HEK293 (cell line): Measurements from ENCODE around the gene STC2.

ENCODE experiments used
- BCL11B ChIP-seq: fragments of 450-650 bp; formaldehyde crosslinking; IDR thresholded peaks from 2 replicates; pipeline ENCODE4 v1.5.1; 2016; ENCODE audit warnings: low read depth, missing biosample characterization, missing genetic modification characterization
- GLIS1 ChIP-seq: fragments of 450-650 bp; formaldehyde crosslinking; IDR thresholded peaks from 2 replicates; pipeline ENCODE4 v1.5.1; 2016; ENCODE audit warnings: missing biosample characterization, missing genetic modification characterization
- GLIS2 ChIP-seq: fragments of 450-650 bp; formaldehyde crosslinking; IDR thresholded peaks from 2 replicates; pipeline ENCODE4 v1.5.1; 2016; ENCODE audit warnings: missing biosample characterization, missing genetic modification characterization
- HOXD13 ChIP-seq: sonication (generic); formaldehyde crosslinking; IDR thresholded peaks from 2 replicates; pipeline ENCODE4 v1.8.0; 2022; ENCODE audit warnings: missing genetic modification reagents, borderline replicate concordance
- KLF9 ChIP-seq: fragments of 450-650 bp; formaldehyde crosslinking; IDR thresholded peaks from 2 replicates; pipeline ENCODE4 v1.5.1; 2016; ENCODE audit warnings: missing biosample characterization, missing genetic modification characterization, low read depth
- MYNN ChIP-seq: fragments of 450-650 bp; formaldehyde crosslinking; IDR thresholded peaks from 2 replicates; pipeline ENCODE4 v1.5.1; 2016; ENCODE audit warnings: missing biosample characterization, missing genetic modification characterization, borderline replicate concordance
- PRDM1 ChIP-seq: fragments of 450-650 bp; formaldehyde crosslinking; IDR thresholded peaks from 2 replicates; pipeline ENCODE4; 2016; ENCODE audit warnings: missing biosample characterization, missing genetic modification characterization
- RBAK ChIP-seq: fragments of 450-650 bp; formaldehyde crosslinking; IDR thresholded peaks from 2 replicates; pipeline ENCODE4 v1.5.1; 2016; ENCODE audit warnings: missing biosample characterization, missing genetic modification characterization
- SALL2 ChIP-seq: fragments of 450-650 bp; formaldehyde crosslinking; IDR thresholded peaks from 2 replicates; pipeline ENCODE4 v1.5.0; 2017; ENCODE audit warnings: missing biosample characterization, mild to moderate bottlenecking, missing genetic modification characterization, borderline replicate concordance
- SCRT1 ChIP-seq: fragments of 450-650 bp; formaldehyde crosslinking; IDR thresholded peaks from 2 replicates; pipeline ENCODE4 v1.5.1; 2016; ENCODE audit warnings: missing biosample characterization, missing genetic modification characterization, borderline replicate concordance
- SETDB1 ChIP-seq: IDR thresholded peaks from one replicate; pipeline ENCODE4 v1.6.1; 2017; ENCODE audit warnings: mild to moderate bottlenecking, low read length, moderate library complexity, mixed read lengths; ENCODE audit not compliant: insufficient read length
- SP3 ChIP-seq: fragments of 450-650 bp; formaldehyde crosslinking; IDR thresholded peaks from 2 replicates; pipeline ENCODE4 v1.5.1; 2016; ENCODE audit warnings: missing biosample characterization, missing genetic modification characterization
- YY2 ChIP-seq: fragments of 450-650 bp; formaldehyde crosslinking; IDR thresholded peaks from 2 replicates; pipeline ENCODE4 v1.5.1; 2016; ENCODE audit warnings: missing biosample characterization, missing genetic modification characterization
- ZBTB26 ChIP-seq: fragments of 450-650 bp; formaldehyde crosslinking; optimal IDR thresholded peaks from 2 replicates; pipeline ENCODE3; 2016; ENCODE audit warnings: missing biosample characterization, mild to moderate bottlenecking, missing genetic modification characterization
- ZBTB48 ChIP-seq: fragments of 450-650 bp; formaldehyde crosslinking; IDR thresholded peaks from 2 replicates; pipeline ENCODE4 v1.5.1; 2016; ENCODE audit warnings: missing biosample characterization, missing genetic modification characterization
- ZFP69B ChIP-seq: fragments of 450-650 bp; formaldehyde crosslinking; IDR thresholded peaks from 2 replicates; pipeline ENCODE4 v1.5.1; 2016; ENCODE audit warnings: missing biosample characterization, missing genetic modification characterization
- ZNF148 ChIP-seq: fragments of 450-650 bp; formaldehyde crosslinking; IDR thresholded peaks from 2 replicates; pipeline ENCODE4 v1.5.0; 2017; ENCODE audit warnings: missing biosample characterization, missing genetic modification characterization, borderline replicate concordance
- ZNF155 ChIP-seq: fragments of 450-650 bp; formaldehyde crosslinking; IDR thresholded peaks from 2 replicates; pipeline ENCODE4 v1.5.1; 2016; ENCODE audit warnings: missing biosample characterization, missing genetic modification characterization
- ZNF223 ChIP-seq: fragments of 450-650 bp; formaldehyde crosslinking; IDR thresholded peaks from 2 replicates; pipeline ENCODE4 v1.5.1; 2016; ENCODE audit warnings: missing biosample characterization, missing genetic modification characterization
- ZNF266 ChIP-seq: fragments of 450-650 bp; formaldehyde crosslinking; IDR thresholded peaks from 2 replicates; pipeline ENCODE4 v1.5.1; 2016; ENCODE audit warnings: missing biosample characterization, missing genetic modification characterization, low read depth
- ZNF302 ChIP-seq: fragments of 450-650 bp; formaldehyde crosslinking; IDR thresholded peaks from 2 replicates; pipeline ENCODE4 v1.5.1; 2016; ENCODE audit warnings: missing biosample characterization, missing genetic modification characterization, low read depth
- ZNF404 ChIP-seq: fragments of 450-650 bp; formaldehyde crosslinking; IDR thresholded peaks from 2 replicates; pipeline ENCODE4 v1.5.1; 2017; ENCODE audit warnings: missing biosample characterization, missing genetic modification characterization
- ZNF558 ChIP-seq: fragments of 450-650 bp; formaldehyde crosslinking; IDR thresholded peaks from 2 replicates; pipeline ENCODE4 v1.5.1; 2016; ENCODE audit warnings: missing biosample characterization, missing genetic modification characterization
- ZNF571 ChIP-seq: fragments of 450-650 bp; formaldehyde crosslinking; IDR thresholded peaks from 2 replicates; pipeline ENCODE4 v1.5.0; 2017; ENCODE audit warnings: missing biosample characterization, missing genetic modification characterization
- ZNF596 ChIP-seq: fragments of 450-650 bp; IDR thresholded peaks from 2 replicates; pipeline ENCODE4 v1.5.0; 2018; ENCODE audit warnings: missing biosample characterization, mild to moderate bottlenecking, missing genetic modification characterization, moderate library complexity
- ZNF626 ChIP-seq: fragments of 450-650 bp; sonication (Bioruptor Pico); formaldehyde crosslinking; IDR thresholded peaks from 2 replicates; pipeline ENCODE4 v1.5.1; 2018; ENCODE audit warnings: missing biosample characterization, missing genetic modification characterization, inconsistent platforms
- ZNF660 ChIP-seq: fragments of 450-650 bp; IDR thresholded peaks from 2 replicates; pipeline ENCODE4 v1.5.1; 2018; ENCODE audit warnings: missing biosample characterization, mild to moderate bottlenecking, missing genetic modification characterization
- ZNF677 ChIP-seq: fragments of 450-650 bp; IDR thresholded peaks from 2 replicates; pipeline ENCODE4 v1.5.0; 2018; ENCODE audit warnings: missing biosample characterization, mild to moderate bottlenecking, missing genetic modification characterization, moderate library complexity
- ZNF768 ChIP-seq: fragments of 450-650 bp; formaldehyde crosslinking; IDR thresholded peaks from 2 replicates; pipeline ENCODE4 v1.5.1; 2018; ENCODE audit warnings: missing biosample characterization, mild to moderate bottlenecking, missing genetic modification characterization
- ZNF777 ChIP-seq: fragments of 450-650 bp; formaldehyde crosslinking; IDR thresholded peaks from 2 replicates; pipeline ENCODE4 v1.5.1; 2017; ENCODE audit warnings: missing biosample characterization, missing genetic modification characterization, borderline replicate concordance
- ZSCAN23 ChIP-seq: fragments of 450-650 bp; formaldehyde crosslinking; IDR thresholded peaks from 2 replicates; pipeline ENCODE4 v1.5.1; 2016; ENCODE audit warnings: missing biosample characterization, missing genetic modification characterization
- TF ChIP-seq, protein P1 (sequence below): fragments of 450-650 bp; formaldehyde crosslinking; IDR thresholded peaks from 2 replicates; pipeline ENCODE4 v1.5.1; 2016; ENCODE audit warnings: missing biosample characterization, missing genetic modification characterization
- TF ChIP-seq, protein P2 (sequence below): fragments of 450-650 bp; formaldehyde crosslinking; IDR thresholded peaks from 2 replicates; pipeline ENCODE4 v1.5.1; 2016; ENCODE audit warnings: missing biosample characterization, missing genetic modification characterization
- TF ChIP-seq, protein P3 (sequence below): IDR thresholded peaks from 2 replicates; pipeline ENCODE4 v1.6.1; 2011; ENCODE audit warnings: mild to moderate bottlenecking, low read depth, low read length, borderline replicate concordance

Gene STC2

GRCh38 chr5:173293817-173294672 is 34.2 kb downstream of the STC2 start (continued):
- TF ChIP-seq ZNF768 (tag by site-specific recombination) (no peak), ZNF660 (peak; percentile 78), ZSCAN23 (tag by site-specific recombination) (no peak), ZBTB26 (tag by site-specific recombination) (peak; percentile 25), ZNF148 (tag by site-specific recombination) (no peak), ZBTB48 (no peak), ZNF223 (no peak), MYNN (tag by site-specific recombination) (no peak), ZNF626 (no peak), ZFP69B (tag by site-specific recombination) (no peak), SP3 (tag by site-specific recombination) (peak; percentile 30), ZNF302 (tag by site-specific recombination) (no peak), SCRT1 (tag by site-specific recombination) (no peak), RBAK (tag by site-specific recombination) (no peak), ZNF677 (no peak), ZNF777 (tag by site-specific recombination) (no peak), ZNF266 (tag by site-specific recombination) (no peak), ZNF404 (tag by site-specific recombination) (no peak), HOXD13 (CRISPR knock-in tag) (no peak), ZNF596 (tag by site-specific recombination) (no peak), SALL2 (tag by site-specific recombination) (no peak), GLIS1 (tag by site-specific recombination) (0 out of 2 replicates have a peak, but pooled peaks have one; percentile 27), ZNF558 (tag by site-specific recombination) (no peak), ZNF155 (tag by site-specific recombination) (no peak), SETDB1 (no peak), GLIS2 (tag by site-specific recombination) (no peak), ZNF571 (tag by site-specific recombination) (no peak), YY2 (tag by site-specific recombination) (no peak), BCL11B (tag by site-specific recombination) (no peak), PRDM1 (peak; percentile 91), KLF9 (tag by site-specific recombination) (0 out of 2 replicates have a peak, but pooled peaks have one; percentile 13)
- TF ChIP-seq, protein P1, sequence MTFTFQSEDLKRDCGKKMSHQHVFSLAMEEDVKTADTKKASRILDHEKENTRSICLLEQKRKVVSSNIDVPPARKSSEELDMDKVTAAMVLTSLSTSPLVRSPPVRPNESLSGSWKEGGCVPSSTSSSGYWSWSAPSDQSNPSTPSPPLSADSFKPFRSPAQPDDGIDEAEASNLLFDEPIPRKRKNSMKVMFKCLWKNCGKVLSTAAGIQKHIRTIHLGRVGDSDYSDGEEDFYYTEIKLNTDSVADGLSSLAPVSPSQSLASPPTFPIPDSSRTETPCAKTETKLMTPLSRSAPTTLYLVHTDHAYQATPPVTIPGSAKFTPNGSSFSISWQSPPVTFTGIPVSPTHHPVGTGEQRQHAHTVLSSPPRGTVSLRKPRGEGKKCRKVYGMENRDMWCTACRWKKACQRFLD (tag by site-specific recombination) = no peak
- TF ChIP-seq, protein P2, sequence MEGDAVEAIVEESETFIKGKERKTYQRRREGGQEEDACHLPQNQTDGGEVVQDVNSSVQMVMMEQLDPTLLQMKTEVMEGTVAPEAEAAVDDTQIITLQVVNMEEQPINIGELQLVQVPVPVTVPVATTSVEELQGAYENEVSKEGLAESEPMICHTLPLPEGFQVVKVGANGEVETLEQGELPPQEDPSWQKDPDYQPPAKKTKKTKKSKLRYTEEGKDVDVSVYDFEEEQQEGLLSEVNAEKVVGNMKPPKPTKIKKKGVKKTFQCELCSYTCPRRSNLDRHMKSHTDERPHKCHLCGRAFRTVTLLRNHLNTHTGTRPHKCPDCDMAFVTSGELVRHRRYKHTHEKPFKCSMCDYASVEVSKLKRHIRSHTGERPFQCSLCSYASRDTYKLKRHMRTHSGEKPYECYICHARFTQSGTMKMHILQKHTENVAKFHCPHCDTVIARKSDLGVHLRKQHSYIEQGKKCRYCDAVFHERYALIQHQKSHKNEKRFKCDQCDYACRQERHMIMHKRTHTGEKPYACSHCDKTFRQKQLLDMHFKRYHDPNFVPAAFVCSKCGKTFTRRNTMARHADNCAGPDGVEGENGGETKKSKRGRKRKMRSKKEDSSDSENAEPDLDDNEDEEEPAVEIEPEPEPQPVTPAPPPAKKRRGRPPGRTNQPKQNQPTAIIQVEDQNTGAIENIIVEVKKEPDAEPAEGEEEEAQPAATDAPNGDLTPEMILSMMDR (tag by site-specific recombination) = peak; percentile 94
- TF ChIP-seq, protein P3, sequence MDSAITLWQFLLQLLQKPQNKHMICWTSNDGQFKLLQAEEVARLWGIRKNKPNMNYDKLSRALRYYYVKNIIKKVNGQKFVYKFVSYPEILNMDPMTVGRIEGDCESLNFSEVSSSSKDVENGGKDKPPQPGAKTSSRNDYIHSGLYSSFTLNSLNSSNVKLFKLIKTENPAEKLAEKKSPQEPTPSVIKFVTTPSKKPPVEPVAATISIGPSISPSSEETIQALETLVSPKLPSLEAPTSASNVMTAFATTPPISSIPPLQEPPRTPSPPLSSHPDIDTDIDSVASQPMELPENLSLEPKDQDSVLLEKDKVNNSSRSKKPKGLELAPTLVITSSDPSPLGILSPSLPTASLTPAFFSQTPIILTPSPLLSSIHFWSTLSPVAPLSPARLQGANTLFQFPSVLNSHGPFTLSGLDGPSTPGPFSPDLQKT = no peak
